Mucosa of gallbladder (tissue), 1 donor: ENCODE measurements around the gene ATG14. TPM values are rescaled to one million over a fixed set of nuclear protein-coding genes. Genes with fewer than 3 reads are reported as not detected.
A peak's percentile ranks its signal among the peaks of the same experiment; 100 is the strongest.
"Not testable (repeated sequence)": the region's sequence is repeated elsewhere in the genome, so short reads cannot be mapped to it uniquely, and the experiment has no call there.

Source experiments
- DNase-seq: peaks from one replicate; pipeline ENCODE4 v3.0.0-alpha.2; 2020; ENCODE audit warnings: low spot score
- total RNA-seq: library from RNA; stranded (reverse); gene quantifications from one replicate; pipeline ENCODE4 v1.2.1, GENCODE V29; 2021
- donor health status: DM: no; HTN: no; CAD: no.

The ATG14 gene
- total RNA-seq, 1 donor from 2014 or later, result 9.1 TPM

- no peak for DNase-seq
Measured at GRCh38 chr14:55350461-55350860, 61.2 kb downstream of the ATG14 start.

GRCh38 chr14:55349565-55349964 lies 62.1 kb downstream of the ATG14 start:
- no peak for DNase-seq

GRCh38 chr14:55348766-55349453 lies 62.7 kb downstream of the ATG14 start:
- no peak for DNase-seq

- no peak for DNase-seq
Measured at GRCh38 chr14:55347748-55348147, 63.9 kb downstream of the ATG14 start.

- DNase-seq, result no peak
Measured at GRCh38 chr14:55347040-55347439, 64.6 kb downstream of the ATG14 start.

- DNase-seq, result not testable (repeated sequence)
Measured at GRCh38 chr14:55344582-55345163, 67.0 kb downstream of the ATG14 start.

GRCh38 chr14:55341781-55342180 lies 69.8 kb downstream of the ATG14 start:
- DNase-seq, result no peak

GRCh38 chr14:55340482-55340881 lies 71.1 kb downstream of the ATG14 start:
- no peak for DNase-seq

- DNase-seq, result no peak
Measured at GRCh38 chr14:55339770-55340169, 71.9 kb downstream of the ATG14 start.

GRCh38 chr14:55336691-55337090 lies 74.9 kb downstream of the ATG14 start:
- DNase-seq, result no peak

GRCh38 chr14:55336162-55336561 lies 75.5 kb downstream of the ATG14 start:
- DNase-seq, result peak; percentile 31

- DNase-seq, result no peak
Measured at GRCh38 chr14:55333711-55334485, 77.7 kb downstream of the ATG14 start.

GRCh38 chr14:55332654-55333570 lies 78.7 kb downstream of the ATG14 start:
- no peak for DNase-seq

- DNase-seq, result no peak
Measured at GRCh38 chr14:55329999-55330710, 81.5 kb downstream of the ATG14 start.

GRCh38 chr14:55328317-55328716 lies 83.3 kb downstream of the ATG14 start:
- no peak for DNase-seq

- DNase-seq, result no peak
Measured at GRCh38 chr14:55327179-55327578, 84.5 kb downstream of the ATG14 start.

GRCh38 chr14:55324812-55325211 lies 86.8 kb downstream of the ATG14 start:
- no peak for DNase-seq

GRCh38 chr14:55323910-55324309 lies 87.7 kb downstream of the ATG14 start:
- DNase-seq, result no peak

GRCh38 chr14:55318694-55319093 lies 92.9 kb downstream of the ATG14 start:
- no peak for DNase-seq

- DNase-seq, result no peak
Measured at GRCh38 chr14:55317542-55318306, 93.9 kb downstream of the ATG14 start.
